HG02588 (cell line): Measurements from ENCODE around the gene SCARB1.
"Not testable (repeated sequence)": the region's sequence is repeated elsewhere in the genome, so short reads cannot be mapped to it uniquely, and the experiment has no call there.

Source experiments
- ATAC-seq: cut with Tn5 transposase; IDR thresholded peaks from one replicate; pipeline ENCODE4 v1.9.1; 2021; ENCODE audit warnings: mild to moderate bottlenecking, moderate library complexity; ENCODE audit not compliant: unreplicated experiment

SCARB1 gene

GRCh38 chr12:124884587-124885438 is 21.1 kb upstream of the SCARB1 start:
- peak; percentile 81 for ATAC-seq

GRCh38 chr12:124883263-124884130 is 19.8 kb upstream of the SCARB1 start:
- no peak for ATAC-seq

GRCh38 chr12:124881123-124881522 is 17.5 kb upstream of the SCARB1 start:
- no peak for ATAC-seq

GRCh38 chr12:124880335-124880734 is 16.7 kb upstream of the SCARB1 start:
- not testable (repeated sequence) for ATAC-seq

GRCh38 chr12:124878795-124879516 is 15.3 kb upstream of the SCARB1 start:
- no peak for ATAC-seq

- no peak for ATAC-seq
Observed at GRCh38 chr12:124877423-124877822, 13.8 kb upstream of the SCARB1 start.

GRCh38 chr12:124876171-124876570 is 12.5 kb upstream of the SCARB1 start:
- no peak for ATAC-seq

- ATAC-seq, result no peak
Observed at GRCh38 chr12:124875803-124876132, 12.1 kb upstream of the SCARB1 start.

- ATAC-seq, result no peak
Observed at GRCh38 chr12:124874988-124875802, 11.5 kb upstream of the SCARB1 start.

- no peak for ATAC-seq
Observed at GRCh38 chr12:124874188-124874587, 10.5 kb upstream of the SCARB1 start.

- no peak for ATAC-seq
Observed at GRCh38 chr12:124872068-124872719, 8.5 kb upstream of the SCARB1 start.

GRCh38 chr12:124871297-124871696 is 7.6 kb upstream of the SCARB1 start:
- ATAC-seq, result no peak

- ATAC-seq, result no peak
Observed at GRCh38 chr12:124870515-124870914, 6.9 kb upstream of the SCARB1 start.

GRCh38 chr12:124869059-124869665 is 5.5 kb upstream of the SCARB1 start:
- ATAC-seq, result no peak

GRCh38 chr12:124868252-124869058 is 4.8 kb upstream of the SCARB1 start:
- no peak for ATAC-seq

GRCh38 chr12:124867401-124867930 is 3.8 kb upstream of the SCARB1 start:
- ATAC-seq, result no peak

GRCh38 chr12:124866883-124867400 is 3.3 kb upstream of the SCARB1 start:
- ATAC-seq, result no peak

GRCh38 chr12:124866195-124866882 is 2.7 kb upstream of the SCARB1 start:
- no peak for ATAC-seq
